ENCODE measurements around the gene ODC1.
"Not testable (repeated sequence)": the region's sequence is repeated elsewhere in the genome, so short reads cannot be mapped to it uniquely, and the experiment has no call there.

The ODC1 gene

GRCh38 chr2:10452956-10453904 lies 5.1 kb upstream of the ODC1 start:
- DNase-seq (ENCODE audit: low spot score): no peak

GRCh38 chr2:10452312-10452711 lies 4.2 kb upstream of the ODC1 start:
- no peak for DNase-seq (ENCODE audit: low spot score)

GRCh38 chr2:10451819-10452218 lies 3.7 kb upstream of the ODC1 start:
- DNase-seq (ENCODE audit: low spot score): no peak

GRCh38 chr2:10449838-10450691 lies 1.9 kb upstream of the ODC1 start:
- no peak for DNase-seq (ENCODE audit: low spot score)

- no peak for DNase-seq (ENCODE audit: low spot score)
Observed at GRCh38 chr2:10449486-10449831, 1.3 kb upstream of the ODC1 start.

GRCh38 chr2:10448576-10449485 lies 704 bp upstream of the ODC1 start:
- no peak for DNase-seq (ENCODE audit: low spot score)

GRCh38 chr2:10447300-10447894 lies 730 bp downstream of the ODC1 start:
- DNase-seq (ENCODE audit: low spot score): peak; percentile 59

- no peak for DNase-seq (ENCODE audit: low spot score)
Observed at GRCh38 chr2:10446631-10447030, 1.5 kb downstream of the ODC1 start.

- no peak for DNase-seq (ENCODE audit: low spot score)
Observed at GRCh38 chr2:10444463-10444862, 3.7 kb downstream of the ODC1 start.

- DNase-seq (ENCODE audit: low spot score): not testable (repeated sequence)
Observed at GRCh38 chr2:10442469-10443126, 5.5 kb downstream of the ODC1 start.

- DNase-seq (ENCODE audit: low spot score): no peak
Observed at GRCh38 chr2:10441948-10442347, 6.2 kb downstream of the ODC1 start.

- no peak for DNase-seq (ENCODE audit: low spot score)
Observed at GRCh38 chr2:10440736-10441135, 7.4 kb downstream of the ODC1 start.

GRCh38 chr2:10439971-10440370 lies 8.2 kb downstream of the ODC1 start:
- no peak for DNase-seq (ENCODE audit: low spot score)

- no peak for DNase-seq (ENCODE audit: low spot score)
Observed at GRCh38 chr2:10439185-10439879, 8.8 kb downstream of the ODC1 start.

GRCh38 chr2:10438688-10439087 lies 9.4 kb downstream of the ODC1 start:
- DNase-seq (ENCODE audit: low spot score): no peak

GRCh38 chr2:10437806-10438205 lies 10.3 kb downstream of the ODC1 start:
- no peak for DNase-seq (ENCODE audit: low spot score)

- peak; percentile 62 for DNase-seq (ENCODE audit: low spot score)
Observed at GRCh38 chr2:10436583-10437110, 11.5 kb downstream of the ODC1 start.

- no peak for DNase-seq (ENCODE audit: low spot score)
Observed at GRCh38 chr2:10435820-10436204, 12.3 kb downstream of the ODC1 start.

- peak; percentile 90 for DNase-seq (ENCODE audit: low spot score)
Observed at GRCh38 chr2:10434886-10435819, 13.0 kb downstream of the ODC1 start.
